Trophoblast cell (in vitro differentiated cells and primary cell): Measurements from ENCODE around the gene MSTO1.
"Not testable (repeated sequence)": the region's sequence is repeated elsewhere in the genome, so short reads cannot be mapped to it uniquely, and the experiment has no call there.

Source experiments
- DNase-seq, 2 donors: peaks; one replicate each; pipeline ENCODE4 v3.0.0-alpha.2; 2016
- H2AFZ ChIP-seq: 2 replicates; pipeline ENCODE4 v1.6.1; 2013; ENCODE audit warnings: low read length, moderate library complexity, mild to moderate bottlenecking; ENCODE audit not compliant: insufficient read depth, poor library complexity
- H2AK5ac ChIP-seq: 2 replicates; pipeline ENCODE4 v1.6.1; 2013; ENCODE audit warnings: mild to moderate bottlenecking, low read length
- H2BK120ac ChIP-seq: 2 replicates; pipeline ENCODE4 v1.6.1; 2013; ENCODE audit warnings: low read length, mild to moderate bottlenecking, moderate library complexity; ENCODE audit not compliant: insufficient read depth, poor library complexity
- H2BK12ac ChIP-seq: 2 replicates; pipeline ENCODE4 v1.6.1; 2013; ENCODE audit warnings: mild to moderate bottlenecking, low read length, moderate library complexity
- H2BK5ac ChIP-seq: 2 replicates; pipeline ENCODE4 v1.6.1; 2013; ENCODE audit warnings: low read length, low read depth, moderate library complexity, mild to moderate bottlenecking; ENCODE audit not compliant: poor library complexity
- H3K14ac ChIP-seq: 2 replicates; pipeline ENCODE4 v1.6.1; 2013; ENCODE audit warnings: mild to moderate bottlenecking, low read length
- H3K18ac ChIP-seq: 2 replicates; pipeline ENCODE4 v1.6.1; 2013; ENCODE audit warnings: mild to moderate bottlenecking, low read length
- H3K23ac ChIP-seq: 2 replicates; pipeline ENCODE4 v1.6.1; 2013; ENCODE audit warnings: low read length
- H3K27ac ChIP-seq: 2 replicates; pipeline ENCODE4 v1.5.1; 2013; ENCODE audit warnings: low read depth, mild to moderate bottlenecking, inconsistent platforms, low read length, moderate library complexity
- H3K27me3 ChIP-seq: 2 replicates; pipeline ENCODE4 v1.6.1; 2013; ENCODE audit warnings: inconsistent platforms, mild to moderate bottlenecking, low read length, moderate library complexity; ENCODE audit not compliant: insufficient read depth
- H3K36me3 ChIP-seq, 2 experiments: 1 replicate in 1 of 2; 2 replicates in 1 of 2; pipeline ENCODE4 v1.6.1; 2013; ENCODE audit warnings: low read length in 2 of 2, mild to moderate bottlenecking in 2 of 2, moderate library complexity in 1 of 2; ENCODE audit not compliant: insufficient read depth in 2 of 2, control insufficient read depth in 1 of 2
- H3K4ac ChIP-seq: 2 replicates; pipeline ENCODE4 v1.6.1; 2013; ENCODE audit warnings: low read depth, mild to moderate bottlenecking, low read length, moderate library complexity
- H3K4me1 ChIP-seq, 2 experiments: 1 replicate in 1 of 2; 2 replicates in 1 of 2; pipeline ENCODE4 v1.6.1; 2013; ENCODE audit warnings: low read length in 2 of 2, mild to moderate bottlenecking in 2 of 2, moderate library complexity in 1 of 2; ENCODE audit not compliant: insufficient read depth in 2 of 2, control insufficient read depth in 1 of 2
- H3K4me2 ChIP-seq: 2 replicates; pipeline ENCODE4 v1.6.1; 2013; ENCODE audit warnings: inconsistent platforms, mild to moderate bottlenecking, low read length, moderate library complexity
- H3K4me3 ChIP-seq: 2 replicates; pipeline ENCODE4 v1.5.1; 2013; ENCODE audit warnings: mild to moderate bottlenecking, low read depth, low read length, inconsistent platforms
- H3K79me1 ChIP-seq: one replicate; pipeline ENCODE4 v1.6.1; 2013; ENCODE audit warnings: low read length
- H3K79me2 ChIP-seq: 2 replicates; pipeline ENCODE4 v1.6.1; 2013; ENCODE audit warnings: low read length, mild to moderate bottlenecking; ENCODE audit not compliant: control insufficient read depth, insufficient read depth, poor library complexity
- H3K9ac ChIP-seq: 2 replicates; pipeline ENCODE4 v1.6.1; 2013; ENCODE audit warnings: mild to moderate bottlenecking, low read length
- H3K9me3 ChIP-seq: 2 replicates; pipeline ENCODE4 v1.6.1; 2013; ENCODE audit warnings: low read depth, mild to moderate bottlenecking, control low read depth, inconsistent platforms, low read length; ENCODE audit not compliant: insufficient read depth
- H4K12ac ChIP-seq: 2 replicates; pipeline ENCODE4 v1.6.1; 2013; ENCODE audit warnings: low read depth, mild to moderate bottlenecking, low read length, moderate library complexity
- H4K8ac ChIP-seq: 2 replicates; pipeline ENCODE4 v1.6.1; 2013; ENCODE audit warnings: low read depth, mild to moderate bottlenecking, low read length, moderate library complexity
- H4K91ac ChIP-seq: one replicate; pipeline ENCODE4 v1.6.1; 2013; ENCODE audit warnings: low read depth, mild to moderate bottlenecking, low read length, moderate library complexity
- WGBS: extraction: QIAGEN DNeasy Blood & Tissue Kit; methylation state at CpG from one replicate; pipeline ENCODE4 v1.1.7; 2013; ENCODE audit warnings: missing lambda C conversion rate; ENCODE audit not compliant: insufficient read length, insufficient coverage; ENCODE audit errors: extremely low coverage; 5-methylcytosine and 5-hydroxymethylcytosine counted together

The MSTO1 gene

GRCh38 chr1:155599828-155600572 lies 10.0 kb upstream of the MSTO1 start:
- not testable (repeated sequence) for H2AFZ ChIP-seq, H3K9ac ChIP-seq, H4K8ac ChIP-seq, H3K4me1 ChIP-seq, H3K4me2 ChIP-seq, H2BK12ac ChIP-seq, H3K4me3 ChIP-seq, H3K27ac ChIP-seq, H3K27me3 ChIP-seq, H3K4ac ChIP-seq, H3K79me2 ChIP-seq, H2AK5ac ChIP-seq, H3K9me3 ChIP-seq, H4K12ac ChIP-seq, H2BK120ac ChIP-seq, DNase-seq, H4K91ac ChIP-seq, H3K36me3 ChIP-seq, H2BK5ac ChIP-seq, H3K79me1 ChIP-seq, H3K14ac ChIP-seq, H3K23ac ChIP-seq, H3K18ac ChIP-seq
- no CpG with 5 or more reads among the region's 12 CpGs for WGBS

GRCh38 chr1:155607708-155608107 lies 2.3 kb upstream of the MSTO1 start:
- Histone ChIP-seq H3K14ac (no peak overlapping the region), H4K12ac (no peak overlapping the region), H3K4ac (no peak overlapping the region), H3K4me1 (no peaks in the 10 kb centered on the region), H3K36me3 (peaks cover 8 to 9% of the 10 kb centered on the region in 2 experiments), H2AK5ac (no peak overlapping the region), H3K4me3 (no peak overlapping the region), H3K18ac (no peak overlapping the region), H3K27me3 (no peaks in the 10 kb centered on the region), H3K4me2 (no peak overlapping the region), H4K91ac (no peak overlapping the region), H4K8ac (no peak overlapping the region), H3K9me3 (no peaks in the 10 kb centered on the region), H3K79me1 (peaks cover 2% of the 10 kb centered on the region), H3K9ac (no peak overlapping the region), H3K27ac (no peak overlapping the region), H3K79me2 (no peaks in the 10 kb centered on the region), H2BK12ac (no peak overlapping the region), H2AFZ (no peak overlapping the region), H3K23ac (no peak overlapping the region), H2BK120ac (no peak overlapping the region), H2BK5ac (no peak overlapping the region)
- DNase-seq, result peak; percentile 33 to 59
- WGBS, result no CpG with 5 or more reads among the region's 7 CpGs

- Histone ChIP-seq H3K79me1 (peaks cover 2% of the 10 kb centered on the region), H4K12ac (no peak overlapping the region), H3K4ac (no peak overlapping the region), H2AFZ (no peak overlapping the region), H3K4me2 (no peak overlapping the region), H2AK5ac (no peak overlapping the region), H3K9me3 (no peaks in the 10 kb centered on the region), H2BK120ac (no peak overlapping the region), H3K23ac (no peak overlapping the region), H3K4me3 (no peak overlapping the region), H4K8ac (no peak overlapping the region), H3K4me1 (no peaks in the 10 kb centered on the region), H3K36me3 (peaks cover 11 to 14% of the 10 kb centered on the region in 2 experiments), H3K14ac (no peak overlapping the region), H3K27me3 (no peaks in the 10 kb centered on the region), H3K18ac (no peak overlapping the region), H2BK5ac (no peak overlapping the region), H3K9ac (no peak overlapping the region), H3K27ac (no peak overlapping the region), H2BK12ac (no peak overlapping the region), H3K79me2 (no peaks in the 10 kb centered on the region), H4K91ac (no peak overlapping the region)
- peak; percentile 88 to 90 for DNase-seq
- no CpG with 5 or more reads among the region's 9 CpGs for WGBS
These were observed 1.2 kb upstream of the MSTO1 start for GRCh38 chr1:155608888-155609225.

GRCh38 chr1:155610257-155610647 lies 234 bp downstream of the MSTO1 start:
- H3K9ac ChIP-seq, H4K12ac ChIP-seq, H3K79me2 ChIP-seq, DNase-seq, H3K79me1 ChIP-seq, H2AFZ ChIP-seq, H2BK12ac ChIP-seq, H3K9me3 ChIP-seq, H2BK5ac ChIP-seq, H3K14ac ChIP-seq, H3K4ac ChIP-seq, H3K23ac ChIP-seq, H4K8ac ChIP-seq, H2BK120ac ChIP-seq, H4K91ac ChIP-seq, H2AK5ac ChIP-seq, H3K18ac ChIP-seq, H3K27me3 ChIP-seq, H3K27ac ChIP-seq, H3K4me1 ChIP-seq: not testable (repeated sequence)
- Histone ChIP-seq H3K4me3 (peak overlapping the region; percentile 66), H3K36me3 (peaks cover 11 to 14% of the 10 kb centered on the region in 2 experiments), H3K4me2 (peak overlapping the region; percentile 52)
- WGBS, result no CpG with 5 or more reads among the region's 33 CpGs
